NCI-H2227 treated with DMSO at 0.1 percent for 48 hours (cell line): Measurements from ENCODE around the gene PLEKHG5.
"Not testable (repeated sequence)": the region's sequence is repeated elsewhere in the genome, so short reads cannot be mapped to it uniquely, and the experiment has no call there.

Source experiments
- DNase-seq: peaks from one replicate; lab custom pipeline; 2025; lab: John Stamatoyannopoulos, UW

The PLEKHG5 gene

DNA sequence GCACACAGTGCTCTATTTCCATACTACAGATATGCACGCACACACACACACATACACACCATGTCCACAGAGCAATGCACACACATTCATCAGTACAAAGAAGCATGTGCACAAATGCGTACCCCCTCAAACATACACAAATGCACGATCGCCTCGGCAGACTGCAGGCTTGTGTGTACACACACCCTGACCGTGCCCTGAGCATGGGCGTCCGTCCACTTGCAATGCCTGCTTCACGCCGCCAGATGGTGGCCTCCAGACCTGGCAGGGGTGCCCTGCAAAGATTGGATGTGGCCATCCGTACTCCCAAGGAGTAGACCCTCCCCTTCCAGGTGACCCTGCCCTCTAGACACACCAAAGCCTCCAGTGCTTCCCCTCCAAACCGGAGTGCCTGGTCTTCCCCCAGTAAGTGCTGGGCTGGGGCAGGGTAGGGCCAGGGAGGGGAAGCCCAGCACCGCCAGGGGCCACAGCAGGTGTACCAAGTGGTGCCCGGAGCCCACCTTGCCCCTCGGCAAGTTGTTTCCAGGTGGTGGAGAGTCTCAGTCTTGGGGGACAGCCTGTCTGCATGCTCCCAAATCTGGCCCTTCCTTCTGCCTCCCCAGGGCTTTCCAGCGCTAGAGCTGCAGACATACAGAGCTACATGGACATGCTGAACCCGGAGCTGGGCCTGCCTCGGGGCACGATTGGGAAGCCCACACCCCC is 46.3 kb downstream of the PLEKHG5 start:
- no peak for DNase-seq

DNA sequence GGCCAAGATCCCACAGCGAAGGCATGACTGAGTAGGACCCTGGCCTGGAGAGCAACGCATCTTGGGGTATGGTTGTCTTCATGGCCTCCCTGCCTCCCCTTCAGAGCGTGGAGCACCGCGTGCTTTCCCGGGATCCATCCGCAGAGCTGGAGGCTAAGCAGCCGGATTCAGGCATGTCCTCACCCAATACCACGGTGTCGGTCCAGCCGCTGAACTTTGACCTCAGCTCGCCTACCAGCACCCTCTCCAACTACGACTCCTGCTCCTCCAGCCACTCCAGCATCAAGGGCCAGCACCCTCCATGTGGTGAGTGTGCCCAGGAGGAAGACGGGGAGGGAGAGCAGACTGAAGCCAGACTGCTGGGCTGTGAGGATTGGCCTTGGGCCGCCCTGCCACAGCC is 47.1 kb downstream of the PLEKHG5 start:
- no peak for DNase-seq

DNA sequence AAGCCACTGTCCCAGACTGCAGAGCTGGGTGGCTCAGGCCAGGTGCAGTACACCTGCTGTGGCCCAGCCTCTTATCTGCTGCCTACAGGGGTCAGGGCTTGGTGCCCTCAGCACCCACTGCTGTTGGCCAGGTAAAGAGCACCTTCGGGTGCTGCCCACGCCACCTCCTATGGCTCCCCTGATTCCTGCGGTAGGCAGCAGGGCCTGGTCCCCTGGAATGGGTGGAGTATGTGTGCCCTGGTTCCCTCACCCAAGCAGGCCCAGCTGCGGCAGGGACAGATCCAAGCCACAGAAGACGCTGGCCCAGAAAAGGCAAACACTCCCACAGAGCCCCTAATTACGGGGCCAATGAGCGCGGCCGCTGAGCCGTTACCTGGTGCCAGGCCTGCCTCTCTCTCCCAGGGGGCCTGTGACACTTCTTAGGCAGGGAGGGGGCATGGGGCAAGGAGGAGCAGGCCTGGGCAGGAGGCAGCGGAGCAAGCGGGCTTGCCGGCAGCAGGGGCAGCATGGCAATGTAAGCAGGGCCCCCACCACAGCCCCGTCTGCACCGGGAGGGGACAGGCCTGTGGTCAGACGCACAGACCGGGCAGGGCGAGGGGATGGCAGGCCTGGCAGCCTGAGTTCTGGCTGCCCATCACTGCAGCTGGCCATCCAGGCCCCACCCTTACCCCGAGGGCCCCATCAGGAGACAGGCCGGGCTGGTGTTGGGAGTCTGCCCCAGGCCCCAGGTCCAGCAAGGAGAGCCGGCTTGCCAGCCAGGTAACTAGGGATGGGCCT is 47.9 kb downstream of the PLEKHG5 start:
- no peak for DNase-seq

DNA sequence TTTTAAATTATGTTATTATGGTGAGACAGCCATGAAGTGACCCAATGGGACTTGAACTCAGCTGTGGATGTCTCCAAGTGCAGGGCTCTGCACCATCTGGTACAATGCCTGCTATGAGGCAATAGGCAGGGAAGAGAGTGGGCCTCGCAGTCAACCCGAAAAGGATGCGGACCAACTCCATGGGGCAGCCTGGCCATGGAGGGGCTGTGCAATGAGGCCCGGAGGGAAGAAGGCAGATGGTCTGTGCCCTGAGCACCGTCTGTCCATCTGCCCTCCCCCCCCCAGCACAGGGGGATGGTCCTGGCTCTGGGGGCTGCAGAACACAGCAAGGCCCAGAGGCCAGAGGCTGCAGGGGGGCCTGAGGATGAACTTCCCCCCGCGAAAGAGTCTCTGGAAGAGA is 49.9 kb downstream of the PLEKHG5 start:
- no peak for DNase-seq

DNA sequence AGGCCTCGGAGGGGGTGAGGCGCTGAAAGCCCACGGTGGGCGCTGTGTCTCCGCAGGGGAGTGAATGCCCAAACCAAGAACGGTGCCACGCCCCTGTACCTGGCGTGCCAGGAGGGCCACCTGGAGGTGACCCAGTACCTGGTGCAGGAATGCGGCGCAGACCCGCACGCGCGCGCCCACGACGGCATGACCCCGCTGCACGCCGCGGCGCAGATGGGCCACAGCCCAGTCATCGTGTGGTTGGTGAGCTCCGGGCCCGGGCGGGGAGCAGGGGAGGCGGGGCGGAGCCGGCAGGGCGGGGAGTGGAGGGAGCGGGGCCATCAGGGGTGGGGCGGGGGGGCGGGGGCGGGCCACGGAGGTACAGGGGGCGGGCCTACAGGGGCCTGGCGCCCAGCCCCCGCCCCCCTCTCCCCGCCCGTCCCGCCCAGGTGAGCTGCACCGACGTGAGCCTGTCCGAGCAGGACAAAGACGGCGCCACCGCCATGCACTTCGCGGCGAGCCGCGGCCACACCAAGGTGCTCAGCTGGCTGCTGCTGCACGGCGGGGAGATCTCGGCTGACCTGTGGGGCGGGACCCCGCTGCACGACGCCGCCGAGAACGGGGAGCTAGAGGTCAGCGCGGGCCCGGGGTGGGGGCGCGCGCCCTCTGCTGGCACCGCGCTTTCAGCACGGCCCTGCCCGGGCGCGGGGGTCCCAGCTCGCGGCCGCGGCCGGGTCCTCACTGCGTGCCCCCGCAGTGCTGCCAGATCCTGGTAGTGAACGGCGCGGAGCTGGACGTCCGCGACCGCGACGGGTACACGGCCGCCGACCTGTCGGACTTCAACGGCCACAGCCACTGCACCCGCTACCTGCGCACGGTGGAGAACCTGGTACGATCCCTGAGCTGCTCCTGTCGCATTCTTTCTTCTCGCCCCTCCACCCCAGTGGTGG is 51.0 kb downstream of the PLEKHG5 start:
- DNase-seq, result peak; percentile 29

DNA sequence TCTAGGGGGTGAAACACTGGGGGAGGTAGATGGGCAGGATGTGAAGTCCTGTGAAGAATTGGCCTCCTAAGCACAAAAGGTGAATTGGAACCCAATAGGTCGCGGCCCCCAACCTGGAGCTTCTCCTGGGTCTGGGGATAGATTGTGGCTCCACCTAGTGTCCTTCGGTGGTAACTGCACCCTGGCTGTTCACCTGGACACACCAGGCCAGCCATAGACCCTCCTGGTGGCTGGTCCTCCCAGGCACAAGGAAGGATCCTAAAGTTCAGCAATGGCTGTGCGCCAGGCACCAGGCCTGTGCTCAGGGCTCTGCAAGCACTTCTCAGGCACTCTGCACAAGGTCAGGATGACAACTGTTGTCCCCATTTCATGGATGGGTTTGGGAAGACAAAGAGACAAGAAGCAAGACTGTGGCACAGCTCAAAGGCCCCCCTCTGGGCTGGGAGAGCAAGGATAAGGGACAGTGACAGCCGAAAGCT is 53.4 kb downstream of the PLEKHG5 start:
- peak; percentile 42 for DNase-seq

DNA sequence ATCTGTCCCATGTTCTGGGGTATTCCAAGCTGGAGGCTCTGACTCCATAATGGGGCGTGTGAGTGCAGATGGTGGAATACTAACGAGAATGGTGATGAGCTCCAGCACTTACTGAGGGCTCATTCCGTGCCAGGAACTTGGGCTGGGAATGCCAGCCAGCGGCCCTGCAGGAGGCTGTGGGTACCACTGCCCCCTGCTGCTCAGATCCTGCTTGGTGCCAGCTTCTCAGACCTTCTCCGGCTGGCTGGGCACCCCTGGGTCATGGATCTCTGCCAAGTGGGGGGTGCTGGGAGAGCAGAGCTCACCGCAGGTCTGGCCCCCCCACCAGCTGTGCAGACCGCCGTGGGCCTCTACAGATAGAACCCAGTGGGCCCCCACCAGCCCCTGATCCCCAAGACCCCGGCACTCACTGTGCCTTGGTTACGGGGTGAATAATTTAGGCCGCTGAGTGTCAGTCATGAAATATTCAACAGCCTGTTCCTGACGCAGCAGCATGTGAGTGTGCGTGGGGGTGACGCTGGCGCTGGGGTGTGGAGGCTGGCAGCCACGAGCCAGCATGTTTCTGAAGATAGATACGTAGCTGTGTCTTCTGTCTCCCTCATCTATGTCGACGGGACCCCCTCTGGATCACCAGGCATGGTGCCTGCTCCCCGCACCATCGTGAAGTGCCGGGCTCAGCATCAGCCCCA is 54.3 kb downstream of the PLEKHG5 start:
- DNase-seq, result not testable (repeated sequence)

DNA sequence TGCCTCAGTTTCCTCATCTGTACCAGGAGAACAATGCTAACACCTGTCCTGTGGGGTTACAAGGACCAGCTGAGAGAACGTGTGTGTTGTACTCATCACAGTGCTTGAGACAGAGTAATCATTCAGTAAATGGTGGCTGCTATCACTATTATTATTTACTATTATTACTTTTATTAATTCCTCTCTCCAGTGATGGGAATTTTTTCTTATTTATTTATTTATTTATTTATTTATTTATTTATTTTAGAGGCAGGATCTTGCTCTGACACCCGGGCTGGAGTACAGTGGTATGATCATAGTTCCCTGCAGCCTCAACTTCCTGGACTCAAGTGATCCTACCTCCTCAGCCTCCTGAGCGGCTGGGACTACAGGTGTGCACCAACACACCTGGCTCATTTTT is 55.2 kb downstream of the PLEKHG5 start:
- not testable (repeated sequence) for DNase-seq

DNA sequence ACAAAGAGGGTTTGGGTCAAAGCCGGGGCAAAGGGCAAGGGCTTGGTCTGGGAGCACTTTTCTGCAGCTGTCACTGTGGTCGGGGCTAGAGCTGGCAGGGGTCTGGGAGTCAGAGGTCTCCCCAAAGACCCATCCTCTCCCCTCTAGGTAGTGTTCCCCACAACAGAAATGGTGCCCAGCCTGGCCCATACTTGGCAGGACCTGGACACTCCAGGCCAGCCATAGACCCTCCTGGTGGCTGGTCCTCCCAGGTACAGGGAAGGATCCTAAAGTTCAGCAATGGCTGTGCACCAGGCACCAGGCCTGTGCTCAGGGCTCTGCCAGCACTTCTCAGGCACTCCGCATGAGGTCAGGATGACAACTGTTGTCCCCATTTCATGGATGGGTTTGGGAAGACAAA is 55.9 kb downstream of the PLEKHG5 start:
- no peak for DNase-seq

DNA sequence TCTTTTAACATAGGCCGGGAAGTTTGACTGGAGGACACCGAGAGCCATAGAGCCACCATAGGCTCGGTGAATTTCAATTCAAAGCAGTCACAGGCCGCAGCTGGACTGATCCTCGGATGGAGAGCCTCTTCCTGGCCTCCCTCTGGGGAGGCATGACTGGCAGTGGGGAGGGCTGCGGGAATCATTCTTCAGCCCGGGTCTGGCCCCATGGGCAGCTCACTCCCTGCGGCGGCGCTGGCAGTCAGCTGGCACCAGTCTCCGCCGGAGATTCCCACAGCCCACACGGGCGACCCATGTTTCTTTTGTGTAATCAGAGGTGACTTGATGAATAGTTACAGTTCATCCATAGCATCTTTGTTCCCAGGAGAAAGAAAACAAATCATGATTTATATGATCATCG is 56.3 kb downstream of the PLEKHG5 start:
- no peak for DNase-seq

DNA sequence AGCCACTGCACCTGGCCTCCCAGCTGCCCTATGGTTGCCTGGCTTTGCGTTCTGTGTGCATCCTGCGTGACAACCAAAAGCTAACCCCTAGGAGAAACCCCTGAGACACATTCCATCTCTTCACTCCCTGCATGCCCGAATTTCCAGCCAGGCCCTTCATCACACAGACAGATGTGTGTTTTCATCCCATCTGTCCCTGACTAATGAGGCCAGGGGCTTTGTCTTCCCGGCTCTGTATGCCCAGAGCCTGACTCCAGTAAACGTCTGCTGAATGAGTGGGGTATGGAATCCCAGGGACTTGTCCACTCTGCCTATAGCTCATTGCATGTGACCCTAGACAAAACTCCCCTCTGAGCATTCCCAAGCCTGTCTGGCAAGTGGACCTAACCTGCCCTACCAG is 57.3 kb downstream of the PLEKHG5 start:
- DNase-seq, result no peak

DNA sequence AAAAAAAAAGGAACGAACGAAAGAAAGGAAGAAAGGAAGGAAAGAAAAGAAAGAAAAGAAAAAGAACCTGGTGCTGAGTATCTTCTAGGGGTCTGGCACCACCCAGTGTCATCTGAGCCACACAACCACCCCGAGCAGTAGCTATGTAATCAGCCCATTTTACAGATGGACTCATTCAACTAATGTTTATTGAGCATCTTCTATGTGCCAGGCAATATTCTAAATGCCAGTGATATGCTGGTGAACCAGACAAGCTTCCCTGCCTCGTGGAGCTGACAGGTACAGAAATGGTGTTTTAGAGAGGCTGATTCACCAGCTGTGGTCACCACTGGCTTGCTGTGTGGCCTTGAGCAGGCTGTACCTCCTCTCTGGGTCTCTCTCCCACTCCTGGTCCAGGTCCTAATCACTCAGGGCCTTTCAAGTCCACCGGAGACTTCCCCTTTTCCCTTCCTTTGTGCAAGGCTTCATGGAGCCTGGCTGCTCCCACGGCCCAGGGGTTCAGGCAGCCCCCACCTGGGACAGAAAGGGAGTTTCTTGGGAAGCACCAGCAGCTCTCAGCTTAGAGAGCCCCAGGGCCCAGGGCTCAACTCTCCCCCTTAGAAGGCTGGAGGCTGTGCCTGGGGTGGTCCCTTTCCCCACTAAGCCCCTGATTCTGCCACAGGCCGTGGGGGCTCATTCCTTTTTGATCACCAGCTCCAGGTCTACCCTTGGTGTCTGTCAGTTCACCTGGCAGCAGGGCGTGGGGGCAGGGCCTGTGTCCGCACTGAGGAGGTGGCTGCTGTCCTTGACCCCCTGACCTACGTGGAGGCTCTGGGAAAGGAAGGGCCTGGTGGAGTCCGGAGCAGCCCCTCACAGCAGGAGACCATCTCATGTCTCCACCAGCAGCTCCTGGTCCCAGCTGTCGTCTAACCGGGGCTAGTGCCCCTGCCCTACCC is 59.6 kb downstream of the PLEKHG5 start:
- not testable (repeated sequence) for DNase-seq

DNA sequence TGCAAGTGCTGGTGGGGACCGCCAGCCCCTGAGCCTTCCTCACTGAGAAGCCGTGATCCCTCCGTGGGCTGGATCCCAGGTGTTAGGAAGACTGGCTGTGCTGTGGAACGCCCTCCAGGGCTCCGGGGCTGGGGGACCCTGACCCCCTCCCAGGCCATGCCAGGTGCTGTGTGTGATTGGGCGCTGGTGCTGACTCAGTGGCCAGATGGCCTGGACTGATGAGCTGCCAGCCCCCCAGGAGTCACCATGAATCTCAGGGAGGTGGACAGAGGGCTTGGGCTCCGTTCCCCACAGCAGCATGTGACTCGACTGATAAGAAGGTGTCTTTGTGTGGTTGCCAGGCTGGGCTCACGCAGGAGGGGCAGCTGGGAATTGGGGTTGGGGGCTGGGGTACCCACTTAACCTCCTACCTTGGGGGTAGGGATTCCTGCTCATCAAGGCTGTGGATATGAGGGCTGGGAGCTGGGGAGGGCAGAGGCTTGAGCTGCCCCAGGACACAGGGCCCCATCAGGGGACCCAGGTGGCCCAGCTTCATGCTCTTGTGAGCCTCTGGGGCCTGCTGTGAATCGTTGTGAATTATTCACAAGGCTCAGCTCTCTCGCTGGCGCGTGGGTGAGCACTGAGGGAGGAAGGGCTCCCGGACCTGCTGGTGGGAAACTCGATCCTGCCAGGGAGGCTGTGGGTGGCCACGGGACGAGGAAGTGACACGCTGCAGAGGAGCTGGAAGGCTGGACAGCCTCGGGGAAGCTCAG is 61.6 kb downstream of the PLEKHG5 start:
- not testable (repeated sequence) for DNase-seq

DNA sequence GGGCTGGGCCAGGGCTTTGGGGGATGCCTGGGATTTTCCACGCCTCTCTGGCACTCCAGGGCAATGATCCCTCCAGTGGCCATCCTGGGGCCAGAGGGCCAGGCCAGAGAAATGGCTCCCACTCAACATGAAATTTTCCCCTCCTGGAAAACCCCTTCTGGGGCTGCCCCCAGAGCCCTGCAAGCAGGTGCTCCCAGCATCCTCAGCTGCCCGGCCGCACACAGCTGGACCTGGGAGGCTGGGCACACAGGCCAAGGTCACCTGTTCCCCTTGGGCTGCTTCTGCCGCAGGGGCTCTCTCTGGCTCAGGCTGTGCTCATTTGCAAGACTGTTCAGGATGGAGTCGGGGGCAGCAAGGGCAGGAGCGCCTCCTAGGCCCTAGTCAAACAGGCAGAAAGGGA is 63.0 kb downstream of the PLEKHG5 start:
- DNase-seq, result not testable (repeated sequence)

DNA sequence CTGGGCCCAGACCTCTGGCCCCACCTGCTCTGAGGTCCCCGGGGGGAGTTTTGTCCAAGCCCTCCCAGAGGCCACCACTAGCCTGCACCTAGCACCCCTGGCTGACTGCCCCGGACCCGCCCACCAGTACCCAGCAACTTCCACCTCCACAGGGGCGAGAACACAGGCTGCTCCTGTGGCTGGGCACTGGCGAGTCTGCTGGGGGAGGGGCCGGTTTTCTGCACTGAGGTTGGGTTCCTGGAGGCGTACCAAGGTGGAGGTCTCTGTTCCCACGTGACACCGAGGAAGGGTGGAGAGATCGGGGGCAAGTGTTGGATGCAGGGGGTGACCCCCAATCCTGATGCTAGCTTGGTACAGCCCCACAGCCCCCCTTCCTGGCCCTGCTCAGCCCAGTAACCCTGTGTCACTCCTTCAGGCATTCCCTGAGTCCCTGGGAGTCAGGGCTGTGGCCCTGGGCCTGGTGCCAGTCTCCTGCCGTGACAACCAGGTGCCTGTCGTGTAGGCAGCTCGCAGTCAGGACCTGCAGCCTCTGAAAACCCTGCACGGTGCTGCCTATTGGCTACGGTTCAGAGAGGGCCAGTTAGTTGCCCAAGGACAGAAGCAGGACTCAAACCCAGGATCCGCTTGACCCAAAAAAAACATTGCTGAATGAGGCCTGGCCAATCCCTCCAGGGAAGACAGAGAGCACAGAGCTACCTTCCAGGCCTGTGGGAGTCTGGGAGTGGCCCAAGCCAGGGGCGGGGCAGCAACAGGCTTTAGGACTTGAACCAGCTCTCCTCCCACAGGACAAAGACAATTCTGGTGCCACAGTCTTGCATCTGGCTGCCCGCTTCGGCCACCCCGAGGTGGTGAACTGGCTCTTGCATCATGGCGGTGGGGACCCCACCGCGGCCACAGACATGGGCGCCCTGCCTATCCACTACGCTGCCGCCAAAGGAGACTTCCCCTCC is 63.8 kb downstream of the PLEKHG5 start:
- DNase-seq, result no peak

DNA sequence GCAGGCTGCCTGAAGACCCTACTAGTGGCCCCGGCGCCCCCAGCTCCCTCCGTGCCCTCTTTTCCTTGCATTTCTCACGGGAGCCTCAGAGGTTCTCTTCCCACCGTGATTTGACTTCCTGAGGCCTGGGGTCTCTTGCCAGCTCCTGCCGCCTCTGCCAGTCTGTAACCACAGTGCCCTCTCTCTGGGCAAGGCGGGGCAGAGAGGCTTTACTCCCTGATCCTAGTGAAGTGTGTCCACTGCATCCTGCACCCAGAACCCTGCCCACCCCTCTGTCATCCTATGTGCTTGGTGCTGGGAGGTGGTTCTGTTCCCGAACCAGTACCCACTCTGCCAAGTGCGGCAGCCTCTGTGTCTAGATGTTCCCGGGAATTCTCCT is 64.5 kb downstream of the PLEKHG5 start:
- no peak for DNase-seq

DNA sequence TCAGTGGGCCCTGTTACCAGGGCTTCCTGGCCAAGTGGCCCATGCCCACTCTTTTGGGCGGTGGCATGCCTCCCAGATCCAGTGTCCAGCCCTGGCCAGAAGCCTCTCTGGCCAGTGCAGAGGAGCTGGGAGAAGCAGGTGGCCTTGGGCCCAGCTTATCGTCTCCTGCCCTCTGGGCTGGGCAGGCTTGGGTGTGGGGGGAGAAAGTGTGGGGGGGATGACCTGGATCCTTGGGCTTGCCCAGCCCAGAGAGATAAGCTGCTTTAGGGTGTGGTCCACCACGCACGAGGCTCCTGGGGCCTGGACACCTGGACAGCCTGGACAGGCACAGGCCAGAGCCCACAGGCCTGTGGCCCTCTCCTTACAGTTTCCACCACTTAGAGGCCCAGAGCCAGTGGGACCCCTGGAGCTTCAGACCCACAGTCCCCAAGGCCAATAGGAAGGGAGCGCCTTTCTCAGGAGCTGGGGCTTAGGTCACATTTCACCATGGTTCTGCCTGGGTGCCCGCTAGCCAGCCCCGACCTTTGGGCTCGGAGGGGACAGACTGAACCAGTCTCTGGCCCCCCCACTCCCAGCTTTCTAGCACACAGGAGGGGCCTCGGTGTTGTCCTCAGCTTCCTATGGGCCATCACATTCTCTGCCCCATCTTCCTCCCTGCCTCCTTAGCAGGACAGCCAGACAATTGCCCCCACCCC is 65.0 kb downstream of the PLEKHG5 start:
- DNase-seq, result no peak

DNA sequence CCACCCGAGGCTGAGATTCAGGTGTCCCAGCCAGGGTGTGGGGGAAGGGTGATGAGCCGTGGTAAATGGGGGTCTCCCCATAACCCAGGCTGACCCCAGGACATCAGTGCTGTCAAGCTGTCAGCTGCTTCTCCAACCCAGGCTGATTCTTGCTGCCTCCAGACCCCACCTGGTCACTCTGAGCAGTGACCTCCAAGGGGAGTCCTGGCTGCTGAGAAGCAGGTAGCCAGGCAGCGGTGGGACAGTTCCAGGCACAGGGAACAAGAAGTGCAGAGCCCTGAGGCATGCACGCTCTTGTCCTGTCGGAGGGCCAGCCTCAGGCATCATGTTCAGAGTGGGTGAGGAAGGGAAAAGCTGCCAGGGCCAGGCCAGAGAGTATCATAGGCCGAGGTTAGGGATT is 65.8 kb downstream of the PLEKHG5 start:
- no peak for DNase-seq
